GM10847 (cell line): Measurements from ENCODE around the gene PHF10.

Experiments
- POLR2A ChIP-seq: IDR thresholded peaks from 2 replicates; pipeline ENCODE4 v1.6.1; 2011; ENCODE audit not compliant: insufficient read length; ENCODE audit errors: extremely low read depth

PHF10 gene

GRCh38 chr6:169726963-169727362 is 2.7 kb upstream of the PHF10 start:
- TF ChIP-seq POLR2A, result no peak

GRCh38 chr6:169726049-169726400 is 1.7 kb upstream of the PHF10 start:
- no peak for TF ChIP-seq POLR2A

- no peak for TF ChIP-seq POLR2A
These were observed 1.1 kb upstream of the PHF10 start for GRCh38 chr6:169725125-169726048.

GRCh38 chr6:169723991-169724493 is 258 bp downstream of the PHF10 start:
- TF ChIP-seq POLR2A, result peak; percentile 19

- TF ChIP-seq POLR2A, result no peak
These were observed 945 bp downstream of the PHF10 start for GRCh38 chr6:169723200-169723909.

GRCh38 chr6:169722362-169723199 is 1.7 kb downstream of the PHF10 start:
- TF ChIP-seq POLR2A, result no peak

GRCh38 chr6:169720207-169720855 is 4.0 kb downstream of the PHF10 start:
- no peak for TF ChIP-seq POLR2A

GRCh38 chr6:169719117-169719516 is 5.2 kb downstream of the PHF10 start:
- TF ChIP-seq POLR2A, result no peak

- no peak for TF ChIP-seq POLR2A
These were observed 9.7 kb downstream of the PHF10 start for GRCh38 chr6:169714595-169714994.

GRCh38 chr6:169714178-169714577 is 10.1 kb downstream of the PHF10 start:
- TF ChIP-seq POLR2A, result no peak

GRCh38 chr6:169710009-169710408 is 14.3 kb downstream of the PHF10 start:
- TF ChIP-seq POLR2A, result no peak

GRCh38 chr6:169709293-169709692 is 15.0 kb downstream of the PHF10 start:
- no peak for TF ChIP-seq POLR2A

GRCh38 chr6:169707772-169708171 is 16.5 kb downstream of the PHF10 start:
- no peak for TF ChIP-seq POLR2A

GRCh38 chr6:169702840-169703246 is 21.5 kb downstream of the PHF10 start:
- TF ChIP-seq POLR2A, result no peak
